GM12864 (cell line): ENCODE results near the gene LY9.

ENCODE experiments used
- DNase-seq: peaks from one replicate; pipeline ENCODE4 v3.0.0-alpha.2; 2011; ENCODE audit warnings: low read depth
- H3K4me3 ChIP-seq: 2 replicates; pipeline ENCODE4 v1.5.1; 2011; ENCODE audit warnings: mild to moderate bottlenecking, low read depth, low read length, control low read depth
- TF ChIP-seq, protein P1 (sequence below): IDR thresholded peaks from 2 replicates; pipeline ENCODE4 v1.5.1; 2011; ENCODE audit warnings: low read depth, mild to moderate bottlenecking, moderate library complexity, low read length, control low read depth, inconsistent platforms; ENCODE audit errors: missing control alignments

LY9 gene

GRCh38 chr1:160800142-160800541 is 4.2 kb downstream of the LY9 start:
- TF ChIP-seq, protein P1, sequence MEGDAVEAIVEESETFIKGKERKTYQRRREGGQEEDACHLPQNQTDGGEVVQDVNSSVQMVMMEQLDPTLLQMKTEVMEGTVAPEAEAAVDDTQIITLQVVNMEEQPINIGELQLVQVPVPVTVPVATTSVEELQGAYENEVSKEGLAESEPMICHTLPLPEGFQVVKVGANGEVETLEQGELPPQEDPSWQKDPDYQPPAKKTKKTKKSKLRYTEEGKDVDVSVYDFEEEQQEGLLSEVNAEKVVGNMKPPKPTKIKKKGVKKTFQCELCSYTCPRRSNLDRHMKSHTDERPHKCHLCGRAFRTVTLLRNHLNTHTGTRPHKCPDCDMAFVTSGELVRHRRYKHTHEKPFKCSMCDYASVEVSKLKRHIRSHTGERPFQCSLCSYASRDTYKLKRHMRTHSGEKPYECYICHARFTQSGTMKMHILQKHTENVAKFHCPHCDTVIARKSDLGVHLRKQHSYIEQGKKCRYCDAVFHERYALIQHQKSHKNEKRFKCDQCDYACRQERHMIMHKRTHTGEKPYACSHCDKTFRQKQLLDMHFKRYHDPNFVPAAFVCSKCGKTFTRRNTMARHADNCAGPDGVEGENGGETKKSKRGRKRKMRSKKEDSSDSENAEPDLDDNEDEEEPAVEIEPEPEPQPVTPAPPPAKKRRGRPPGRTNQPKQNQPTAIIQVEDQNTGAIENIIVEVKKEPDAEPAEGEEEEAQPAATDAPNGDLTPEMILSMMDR, result no peak

GRCh38 chr1:160800645-160801408 is 4.9 kb downstream of the LY9 start:
- TF ChIP-seq, protein P1, result no peak
- no peak for DNase-seq
- H3K4me3 ChIP-seq, result peak overlapping the region; percentile 8; the same call in 1 of the 2 replicates

More at GRCh38 chr1:160800142-160800541, 4.2 kb downstream of the LY9 start:
- no peak overlapping the region; the same call in 1 of the 2 replicates for H3K4me3 ChIP-seq
- DNase-seq, result no peak

GRCh38 chr1:160801836-160802580 is 6.0 kb downstream of the LY9 start:
- TF ChIP-seq, protein P1, result no peak
- DNase-seq, result no peak
- H3K4me3 ChIP-seq, result no peak overlapping the region

DNA sequence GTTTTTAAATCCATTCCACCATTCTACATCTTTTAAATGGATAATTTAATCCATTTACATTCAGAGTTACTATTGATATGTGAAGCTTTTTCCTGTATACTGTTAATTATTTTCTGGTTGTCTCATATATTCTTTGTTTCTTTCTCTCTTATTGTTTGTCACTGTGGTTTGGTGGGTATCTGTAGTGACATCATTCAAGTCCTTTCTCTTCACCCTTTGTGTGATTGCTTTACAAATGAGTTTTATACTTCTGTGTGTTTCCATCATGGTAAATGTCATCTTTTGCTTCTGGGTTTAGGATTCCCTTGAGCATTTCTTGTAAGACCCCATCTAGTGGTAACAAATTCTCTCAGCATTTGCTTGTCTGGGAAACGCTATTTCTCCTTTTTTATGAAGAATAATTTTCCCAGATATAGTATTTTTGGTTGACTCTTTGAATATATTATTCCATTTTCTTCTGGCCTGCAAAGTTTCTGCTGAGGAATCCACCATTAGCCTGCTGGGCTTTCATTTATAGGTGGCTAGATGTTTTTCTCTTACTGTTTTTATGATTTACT is 10.2 kb downstream of the LY9 start:
- no peak for DNase-seq
- TF ChIP-seq, protein P1, result no peak

DNA sequence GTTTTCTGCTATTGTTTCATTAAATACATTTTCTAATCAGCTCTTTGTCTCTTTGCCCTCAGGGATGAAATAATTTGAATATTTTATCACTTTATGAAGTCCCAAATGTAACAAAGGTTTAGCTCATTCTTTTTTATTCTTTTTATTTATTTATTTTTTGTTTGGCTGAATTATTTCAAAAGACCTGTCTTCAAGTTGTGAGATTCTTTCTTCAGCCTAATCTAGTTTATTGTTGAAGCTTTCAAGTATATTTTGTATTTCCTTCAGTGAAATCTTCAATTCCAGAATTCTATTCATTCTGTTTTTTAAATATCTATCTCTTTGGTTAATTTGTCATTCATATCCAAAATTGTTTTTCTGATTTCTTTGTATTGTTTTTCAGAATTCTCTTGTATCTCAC is 10.8 kb downstream of the LY9 start:
- DNase-seq, result no peak
- H3K4me3 ChIP-seq, result no peak overlapping the region
- TF ChIP-seq, protein P1, result no peak

More for the DNA sequence above, 10.2 kb downstream of the LY9 start:
- H3K4me3 ChIP-seq, result no peak overlapping the region

DNA sequence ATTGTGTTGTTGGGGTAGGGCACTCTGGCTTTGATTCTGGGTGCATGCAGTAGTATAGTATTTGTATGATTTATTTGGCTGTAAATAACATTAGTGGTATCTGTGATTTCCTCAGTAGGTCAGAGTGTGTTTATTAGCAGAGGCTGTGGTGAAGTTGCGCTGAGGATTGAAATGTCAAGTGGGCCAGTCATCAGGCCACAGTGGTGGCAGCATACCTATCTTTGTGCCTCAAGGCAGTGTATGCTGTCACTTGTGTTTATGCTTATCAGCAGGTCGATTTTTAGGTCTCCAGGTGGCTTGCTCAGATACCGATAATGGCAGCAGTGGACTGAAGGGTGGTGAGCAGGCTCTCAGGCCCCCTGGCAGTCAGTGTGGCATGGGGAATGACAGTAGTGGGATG is 11.3 kb downstream of the LY9 start:
- TF ChIP-seq, protein P1, result no peak
- H3K4me3 ChIP-seq, result no peak overlapping the region
- DNase-seq, result no peak
